Testis (tissue), 3 donors: ENCODE measurements around the gene SIPA1L3. TPM values are rescaled to one million over a fixed set of nuclear protein-coding genes. Genes with fewer than 3 reads are reported as not detected.

Experiments
- DNase-seq: peaks from one replicate; pipeline ENCODE4 v3.0.0-alpha.2; 2019
- H3K27ac ChIP-seq, 2 donors: fragments of 200-600 bp; sonication (generic); one replicate each; pipeline ENCODE4 v1.5.1; 2019
- H3K27me3 ChIP-seq: fragments of 200-600 bp; sonication (generic); one replicate; pipeline ENCODE4 v1.5.1; 2019
- H3K36me3 ChIP-seq: fragments of 200-600 bp; sonication (generic); one replicate; pipeline ENCODE4 v1.5.1; 2017; ENCODE audit warnings: low read depth; ENCODE audit errors: missing control alignments
- H3K4me1 ChIP-seq: fragments of 200-600 bp; sonication (generic); one replicate; pipeline ENCODE4 v1.5.1; 2019
- H3K4me3 ChIP-seq, 2 donors: fragments of 200-600 bp; sonication (generic); one replicate each; pipeline ENCODE4 v1.5.1; 2017 to 2019
- H3K9me3 ChIP-seq: fragments of 200-600 bp; sonication (generic); one replicate; pipeline ENCODE4 v1.5.1; 2017
- CTCF ChIP-seq, 3 experiments: fragments of 450-650 bp in 2 of 3; fragments of 200-600 bp in 1 of 3; sonication (generic) in 1 of 3; IDR thresholded peaks; one replicate each; pipeline ENCODE4 v1.5.1; 2016 to 2019; ENCODE audit warnings: antibody characterized with exemption in 3 of 3, mild to moderate bottlenecking in 2 of 3, moderate library complexity in 1 of 3
- POLR2A ChIP-seq: fragments of 450-650 bp; IDR thresholded peaks from one replicate; pipeline ENCODE4 v1.6.1; 2017; ENCODE audit warnings: antibody characterized with exemption, mild to moderate bottlenecking, moderate library complexity
- WGBS, 2 donors: methylation state at CpG; one replicate each; pipeline ENCODE4 v1.1.5; 2018; 5-methylcytosine and 5-hydroxymethylcytosine counted together
- intact Hi-C: fragments of 100-400 bp; cut with DNase I; formaldehyde crosslinking; loops from one replicate; pipeline ENCODE4 v1.15.1; 2023; ENCODE audit warnings: low total_unique reads
- polyA plus RNA-seq: library from polyadenylated mRNA; stranded (reverse); fragments of 350-450 nt; fragmentation: Illumina TruSeq; extraction: RNeasy Lipid Tissue Mini Kit (QIAGEN cat#74804); gene quantifications from one replicate; pipeline ENCODE4 v1.2.3, GENCODE V29; 2014; ENCODE audit warnings: low read depth, low replicate concordance; ENCODE audit not compliant: insufficient read depth
- total RNA-seq, 2 donors: library from RNA; depleted of rRNA; stranded (reverse); fragments of >200 nt; gene quantifications; one replicate each; pipeline ENCODE4 v1.2.3, GENCODE V29; 2016

The SIPA1L3 gene
- total and polyA plus RNA-seq, 3 donors from 2014 or later: 21.1 to 47.6 (median 43.7) TPM

DNA sequence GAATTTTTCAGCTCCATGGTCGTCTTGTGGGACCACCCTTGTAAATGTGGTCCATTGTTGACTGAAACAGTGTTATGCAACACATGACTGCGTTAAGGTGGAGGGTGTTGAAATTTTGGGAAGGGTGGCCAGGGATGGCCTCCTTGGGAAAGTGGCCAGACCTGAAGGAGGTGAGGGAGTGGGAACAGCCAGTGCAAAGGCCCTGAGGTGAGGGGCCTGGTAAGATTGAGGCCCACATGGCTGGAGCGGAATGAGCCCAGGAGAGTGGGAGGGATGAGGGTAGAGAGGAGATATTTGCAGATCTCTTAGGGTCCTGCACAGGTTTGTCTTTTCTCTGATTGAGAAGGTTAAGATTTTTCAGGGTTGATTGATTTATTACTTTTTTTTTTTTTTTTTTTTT is 18.2 kb downstream of the SIPA1L3 start:
- TF ChIP-seq CTCF (IDR thresholded peaks at IDR 0.05): no peak
- TF ChIP-seq POLR2A: no peak
- Histone ChIP-seq H3K27ac (no peak overlapping the region), H3K27me3 (no peaks in the 10 kb centered on the region), H3K4me1 (no peaks in the 10 kb centered on the region), H3K36me3 (no peaks in the 10 kb centered on the region), H3K4me3 (no peak overlapping the region), H3K9me3 (no peaks in the 10 kb centered on the region)
- WGBS, 2 donors: 95 to 98% methylated on average over 3 of the region's 3 CpGs
- intact Hi-C loops: no loop called here
- DNase-seq: no peak

GRCh38 chr19:37926255-37926654 is 19.2 kb downstream of the SIPA1L3 start:
- TF ChIP-seq POLR2A (no peak), CTCF (IDR thresholded peaks at IDR 0.05) (no peak)
- 86 to 89% methylated on average over 6 to 10 of the region's 10 CpGs for WGBS, 2 donors
- H3K4me3 ChIP-seq: no peak overlapping the region
- H3K27ac ChIP-seq: no peak overlapping the region
- H3K36me3 ChIP-seq: no peaks in the 10 kb centered on the region
- no peaks in the 10 kb centered on the region for H3K27me3 ChIP-seq
- no peak for DNase-seq
- intact Hi-C loops: no loop called here
- no peaks in the 10 kb centered on the region for H3K4me1 ChIP-seq
- H3K9me3 ChIP-seq: no peaks in the 10 kb centered on the region

GRCh38 chr19:37926711-37927110 is 19.7 kb downstream of the SIPA1L3 start:
- intact Hi-C loops: no loop called here
- no peak for DNase-seq
- peaks cover 2% of the 10 kb centered on the region for H3K4me1 ChIP-seq
- H3K27me3 ChIP-seq: no peaks in the 10 kb centered on the region
- no peak overlapping the region for H3K4me3 ChIP-seq
- H3K36me3 ChIP-seq: no peaks in the 10 kb centered on the region
- TF ChIP-seq POLR2A (no peak), CTCF (IDR thresholded peaks at IDR 0.05) (no peak)
- no peaks in the 10 kb centered on the region for H3K9me3 ChIP-seq
- WGBS, 2 donors: 56 to 58% methylated on average over 5 of the region's 5 CpGs
- H3K27ac ChIP-seq: no peak overlapping the region

GRCh38 chr19:37928527-37929286 is 21.7 kb downstream of the SIPA1L3 start:
- H3K4me1 ChIP-seq: peaks cover 5% of the 10 kb centered on the region
- no peak for DNase-seq
- no peaks in the 10 kb centered on the region for H3K36me3 ChIP-seq
- no peaks in the 10 kb centered on the region for H3K9me3 ChIP-seq
- intact Hi-C loops: no loop called here
- no peak for TF ChIP-seq POLR2A
- TF ChIP-seq CTCF (IDR thresholded peaks at IDR 0.05): no peak
- no peak overlapping the region for H3K27ac ChIP-seq
- no peaks in the 10 kb centered on the region for H3K27me3 ChIP-seq
- 81 to 83% methylated on average over 5 of the region's 5 CpGs for WGBS, 2 donors
- no peak overlapping the region for H3K4me3 ChIP-seq
